ENCODE results near the gene TMPRSS9. TPM values are rescaled to one million over a fixed set of nuclear protein-coding genes. Genes with fewer than 3 reads are reported as not detected.
A peak's percentile ranks its signal among the peaks of the same experiment; 100 is the strongest.

Gene TMPRSS9
- total and polyA plus RNA-seq, 2 of the 13 experiments (the other 11 are each of a cell fraction or from before 2014, with no cell fraction given) = 2.5 to 5.2 TPM

- TF ChIP-seq ZNF687 (CRISPR knock-in tag; IDR thresholded peaks at IDR 0.05) = peak; percentile 99
- no peak for TF ChIP-seq ATM (IDR thresholded peaks at IDR 0.05; ENCODE audit: borderline replicate concordance)
- no peak for TF ChIP-seq ZNF672 (CRISPR knock-in tag; IDR thresholded peaks at IDR 0.05)
- no peak for TF ChIP-seq FOXK2 (IDR thresholded peaks at IDR 0.05)
- TF ChIP-seq NFKB2 (CRISPR knock-in tag; IDR thresholded peaks at IDR 0.05; ENCODE audit: borderline replicate concordance) = peak; percentile 48; the same call in 1 of the 2 replicates
- no peak for TF ChIP-seq ZNF576 (CRISPR knock-in tag; IDR thresholded peaks at IDR 0.05)
- TF ChIP-seq SMC3 (IDR thresholded peaks at IDR 0.05; ENCODE audit: low read length) = no peak
- no peak for TF ChIP-seq RERE (CRISPR knock-in tag; IDR thresholded peaks at IDR 0.05; ENCODE audit: low read depth)
- 0 out of 2 replicates have a peak, but pooled peaks have one; percentile 30 for TF ChIP-seq ZNF335 (CRISPR knock-in tag; IDR thresholded peaks at IDR 0.05)
- peak; percentile 91 for TF ChIP-seq SP5 (CRISPR knock-in tag; IDR thresholded peaks at IDR 0.05; ENCODE audit: borderline replicate concordance, low read depth)
- TF ChIP-seq ARHGAP35 (CRISPR knock-in tag; IDR thresholded peaks at IDR 0.05; ENCODE audit: borderline replicate concordance) = peak; percentile 43; the same call in 1 of the 2 replicates
- no peak for TF ChIP-seq MTF1 (CRISPR knock-in tag; IDR thresholded peaks at IDR 0.05)
- TF ChIP-seq ZBTB7A (CRISPR knock-in tag; IDR thresholded peaks at IDR 0.05) = peak; percentile 95
- TF ChIP-seq RFX3 (CRISPR knock-in tag; IDR thresholded peaks at IDR 0.05) = no peak
- no peak for TF ChIP-seq SMARCE1 (IDR thresholded peaks at IDR 0.05; ENCODE audit: borderline replicate concordance)
- peak; percentile 85 for TF ChIP-seq ZFX (CRISPR knock-in tag; IDR thresholded peaks at IDR 0.05; ENCODE audit: low read depth)
- no peak for TF ChIP-seq ZBTB44 (CRISPR knock-in tag; IDR thresholded peaks at IDR 0.05)
- TF ChIP-seq PHF5A (CRISPR knock-in tag; IDR thresholded peaks at IDR 0.05; ENCODE audit: low read depth, unreplicated experiment) = peak; percentile 87
Observed at GRCh38 chr19:2416321-2417097, 56.4 kb downstream of the TMPRSS9 start (continued).
